K562 treated with DMSO at 1 percent for 12 hours (cell line): Measurements from ENCODE around the gene TECTA. TPM values are rescaled to one million over a fixed set of nuclear protein-coding genes. Genes with fewer than 3 reads are reported as not detected.

Experiments used
- total RNA-seq: library from RNA; unstranded; fragments of 300-600 nt; gene quantifications from 2 replicates; pipeline ENCODE4 v1.2.3, GENCODE V29; 2022; ENCODE audit not compliant: insufficient read depth

Gene TECTA, protein sequence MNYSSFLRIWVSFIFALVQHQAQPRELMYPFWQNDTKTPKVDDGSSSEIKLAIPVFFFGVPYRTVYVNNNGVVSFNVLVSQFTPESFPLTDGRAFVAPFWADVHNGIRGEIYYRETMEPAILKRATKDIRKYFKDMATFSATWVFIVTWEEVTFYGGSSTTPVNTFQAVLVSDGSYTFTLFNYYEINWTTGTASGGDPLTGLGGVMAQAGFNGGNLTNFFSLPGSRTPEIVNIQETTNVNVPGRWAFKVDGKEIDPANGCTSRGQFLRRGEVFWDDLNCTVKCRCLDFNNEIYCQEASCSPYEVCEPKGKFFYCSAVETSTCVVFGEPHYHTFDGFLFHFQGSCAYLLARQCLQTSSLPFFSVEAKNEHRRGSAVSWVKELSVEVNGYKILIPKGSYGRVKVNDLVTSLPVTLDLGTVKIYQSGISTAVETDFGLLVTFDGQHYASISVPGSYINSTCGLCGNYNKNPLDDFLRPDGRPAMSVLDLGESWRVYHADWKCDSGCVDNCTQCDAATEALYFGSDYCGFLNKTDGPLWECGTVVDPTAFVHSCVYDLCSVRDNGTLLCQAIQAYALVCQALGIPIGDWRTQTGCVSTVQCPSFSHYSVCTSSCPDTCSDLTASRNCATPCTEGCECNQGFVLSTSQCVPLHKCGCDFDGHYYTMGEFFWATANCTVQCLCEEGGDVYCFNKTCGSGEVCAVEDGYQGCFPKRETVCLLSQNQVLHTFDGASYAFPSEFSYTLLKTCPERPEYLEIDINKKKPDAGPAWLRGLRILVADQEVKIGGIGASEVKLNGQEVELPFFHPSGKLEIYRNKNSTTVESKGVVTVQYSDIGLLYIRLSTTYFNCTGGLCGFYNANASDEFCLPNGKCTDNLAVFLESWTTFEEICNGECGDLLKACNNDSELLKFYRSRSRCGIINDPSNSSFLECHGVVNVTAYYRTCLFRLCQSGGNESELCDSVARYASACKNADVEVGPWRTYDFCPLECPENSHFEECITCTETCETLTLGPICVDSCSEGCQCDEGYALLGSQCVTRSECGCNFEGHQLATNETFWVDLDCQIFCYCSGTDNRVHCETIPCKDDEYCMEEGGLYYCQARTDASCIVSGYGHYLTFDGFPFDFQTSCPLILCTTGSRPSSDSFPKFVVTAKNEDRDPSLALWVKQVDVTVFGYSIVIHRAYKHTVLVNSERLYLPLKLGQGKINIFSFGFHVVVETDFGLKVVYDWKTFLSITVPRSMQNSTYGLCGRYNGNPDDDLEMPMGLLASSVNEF (N-terminal part only)
- total RNA-seq: not detected in 2 replicates

DNA sequence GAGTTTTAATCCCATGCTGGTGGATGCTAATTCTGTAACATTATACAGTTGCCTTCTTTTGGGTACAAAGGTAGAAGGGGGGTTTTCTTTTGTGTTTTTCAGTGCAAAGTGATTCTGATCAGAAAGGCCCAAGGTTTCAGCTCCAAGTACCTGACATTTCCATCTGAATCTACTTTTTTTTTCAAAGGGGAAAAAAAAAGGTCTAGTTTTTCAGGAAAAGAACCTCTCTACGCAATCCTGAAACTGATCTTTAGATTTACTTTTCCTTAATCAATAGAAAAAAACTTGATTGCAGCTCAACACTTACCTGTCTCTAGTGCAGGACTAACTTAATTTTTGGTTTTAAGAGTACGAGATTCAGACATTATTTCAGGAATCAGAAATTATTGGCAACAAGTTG is at the start of gene TECTA:
TSS of gene TECTA (plus strand) at position 301 of the 400 bp plus-strand sequence. CDS start 1,423 bp downstream, outside the sequence.

Other genes with a start within 250 kb of the TECTA start
- 2.0 and 3.0 TPM in 2 replicates for gene TBCEL, start 77.1 kb upstream of the TECTA start, total RNA-seq
- 7.2 and 21.5 TPM in 2 replicates for gene SC5D, start 191.5 kb downstream of the TECTA start, total RNA-seq